ENCODE data around the gene CCAR1. TPM values are rescaled to one million over a fixed set of nuclear protein-coding genes. Genes with fewer than 3 reads are reported as not detected.

CCAR1 gene
- total and polyA plus RNA-seq, 2 of the 4 experiments (the other 2 are of a cell fraction), result 35.1 to 60.8 TPM

GRCh38 chr10:68796605-68797004, 75.6 kb downstream of the CCAR1 start:
- POLR2A ChIA-PET (ENCODE audit: unreplicated experiment), result no interaction called here

More at GRCh38 chr10:68796605-68797004, 75.6 kb downstream of the CCAR1 start:
- Histone ChIP-seq H3K56ac (ENCODE audit: extremely low read depth, insufficient read depth, low read length) (no peak overlapping the region), H3K9ac (ENCODE audit: low read depth, low read length) (no peak overlapping the region), H3K4me1 (ENCODE audit: control insufficient read depth, insufficient read depth, low read length) (no peaks in the 10 kb centered on the region), H3K27me3 (ENCODE audit: control insufficient read depth, insufficient read depth, low read length) (no peaks in the 10 kb centered on the region), H2BK15ac (ENCODE audit: low read depth, low read length) (no peak overlapping the region), H3K18ac (ENCODE audit: low read depth, low read length) (no peak overlapping the region), H3K79me1 (ENCODE audit: low read depth in 1 of 2, low read length in 2 of 2) (0 out of 4 replicates have a peak, but pooled peaks cover 0 to 3% of the 10 kb centered on the region in 2 experiments), H4K5ac (ENCODE audit: low read depth, low read length) (no peak overlapping the region), H3K36me3 (ENCODE audit: control insufficient read depth, insufficient read depth, low read length) (peaks cover 27% of the 10 kb centered on the region), H2BK20ac (ENCODE audit: low read depth, low read length) (no peak overlapping the region), H3K9me1 (ENCODE audit: insufficient read depth, low read length) (no peaks in the 10 kb centered on the region; the same call in 1 of the 2 replicates), H3K4me3 (ENCODE audit: insufficient read depth, low read depth, low read length) (no peak overlapping the region), H2BK5ac (ENCODE audit: low read depth, low read length, poor library complexity, severe bottlenecking) (no peak overlapping the region), H3K23ac (ENCODE audit: low read depth, low read length) (no peak overlapping the region), H3K14ac (replicated peaks; ENCODE audit: low read depth, low read length) (no peak overlapping the region), H3K4ac (ENCODE audit: low read depth, low read length) (no peak overlapping the region), H2AK5ac (ENCODE audit: low read depth, low read length) (no peak overlapping the region), H3K27ac (ENCODE audit: insufficient read depth, low read length) (no peak overlapping the region), H3K9me3 (ENCODE audit: control insufficient read depth, insufficient read depth, low read length) (no peaks in the 10 kb centered on the region), H4K91ac (ENCODE audit: insufficient read depth, low read depth, low read length) (no peak overlapping the region), H4K8ac (ENCODE audit: low read depth in 2 of 2, low read length in 2 of 2) (no peak overlapping the region), H2BK120ac (ENCODE audit: low read depth, low read length) (no peak overlapping the region), H4K20me1 (ENCODE audit: insufficient read depth, low read length) (no peaks in the 10 kb centered on the region; the same call in 1 of the 2 replicates), H2AK9ac (replicated peaks; ENCODE audit: low read depth, low read length, poor library complexity) (no peak overlapping the region), H3K4me2 (ENCODE audit: low read depth, low read length) (no peak overlapping the region), H2AFZ (replicated peaks; ENCODE audit: low read length, poor library complexity) (no peak overlapping the region)
- WGBS, 2 experiments (ENCODE audit: extremely low coverage in 2 of 2, insufficient read length in 1 of 2), result no CpG with 5 or more reads among the region's 3 CpGs
- no peak for TF ChIP-seq MAZ (IDR thresholded peaks at IDR 0.05; ENCODE audit: borderline replicate concordance, low read depth, low read length)
- peak; percentile 49; the same call in 1 of the 2 replicates for TF ChIP-seq MAFK (IDR thresholded peaks at IDR 0.05; ENCODE audit: low read depth, low read length)
- dilution Hi-C loops (cut with HindIII; ENCODE audit: low sequenced_read_pairs, unreplicated experiment) (no loop called here), in situ Hi-C loops (cut with MboI; ENCODE audit: low sequenced_read_pairs) (no loop called here), intact Hi-C loops (cut with micrococcal nuclease) (no loop called here)
- peak; percentile 67 for DNase-seq
- no TSS peak for BruUV-seq (replicated peaks)
- no peak for ATAC-seq (ENCODE audit: low read depth)
- CTCF ChIA-PET, result no interaction called here

Measured in IMR-90 (cell line).